ENCODE measurements around the gene CRYGB.

CRYGB gene

GRCh38 chr2:208129744-208130711, 15.9 kb downstream of the CRYGB start, which contains the start of gene CRYGC:
TSS of gene CRYGC (minus strand) at chr2:208129828. CDS start at chr2:208129792, 36 bp downstream.
- ChIA-PET POLR2A (no interaction called here), CTCF (interaction anchor here (0.6 kb wide), 1 partner anchor 13 kb away, joined by 3 read pairs; no protein-coding TSS in a partner anchor)
- DNase-seq (ENCODE audit: extremely low spot score) = no peak
- TF ChIP-seq PKNOX1 (IDR thresholded peaks at IDR 0.05) (no peak), FOXM1 (IDR thresholded peaks at IDR 0.05; ENCODE audit: borderline replicate concordance) (no peak), HDGF (IDR thresholded peaks at IDR 0.05; ENCODE audit: borderline replicate concordance) (no peak), SUZ12 (IDR thresholded peaks at IDR 0.05) (no peak), L3MBTL2 (conservative IDR thresholded peaks at IDR 0.05) (no peak), ELF4 (IDR thresholded peaks at IDR 0.05) (no peak), FOXK2 (IDR thresholded peaks at IDR 0.05) (no peak), TARDBP (IDR thresholded peaks at IDR 0.05) (no peak), CTBP1 (IDR thresholded peaks at IDR 0.05; ENCODE audit: borderline replicate concordance) (no peak), SP1 (IDR thresholded peaks at IDR 0.05) (no peak), ARNT (IDR thresholded peaks at IDR 0.05) (no peak), FOXA1 (IDR thresholded peaks at IDR 0.05) (no peak), LEF1 (IDR thresholded peaks at IDR 0.05; ENCODE audit: borderline replicate concordance) (no peak), NFRKB (IDR thresholded peaks at IDR 0.05) (no peak), BHLHE40 (IDR thresholded peaks at IDR 0.05; ENCODE audit: borderline replicate concordance) (no peak), ZNF384 (IDR thresholded peaks at IDR 0.05) (no peak)

- no peak for TF ChIP-seq L3MBTL2 (conservative IDR thresholded peaks at IDR 0.05)
- TF ChIP-seq BHLHE40 (IDR thresholded peaks at IDR 0.05; ENCODE audit: borderline replicate concordance) = no peak
- TF ChIP-seq PKNOX1 (IDR thresholded peaks at IDR 0.05) = no peak
- TF ChIP-seq ELF4 (IDR thresholded peaks at IDR 0.05) = no peak
- TF ChIP-seq HDGF (IDR thresholded peaks at IDR 0.05; ENCODE audit: borderline replicate concordance) = no peak
- no peak for TF ChIP-seq SUZ12 (IDR thresholded peaks at IDR 0.05)
- no peak for TF ChIP-seq FOXM1 (IDR thresholded peaks at IDR 0.05; ENCODE audit: borderline replicate concordance)
- no peak for TF ChIP-seq SP1 (IDR thresholded peaks at IDR 0.05)
- no peak for TF ChIP-seq FOXK2 (IDR thresholded peaks at IDR 0.05)
- no peak for TF ChIP-seq ARNT (IDR thresholded peaks at IDR 0.05)
- no peak for TF ChIP-seq TARDBP (IDR thresholded peaks at IDR 0.05)
- no peak for TF ChIP-seq LEF1 (IDR thresholded peaks at IDR 0.05; ENCODE audit: borderline replicate concordance)
- no peak for TF ChIP-seq ZNF384 (IDR thresholded peaks at IDR 0.05)
- TF ChIP-seq NFRKB (IDR thresholded peaks at IDR 0.05) = no peak
- TF ChIP-seq FOXA1 (IDR thresholded peaks at IDR 0.05) = no peak
- no peak for TF ChIP-seq CTBP1 (IDR thresholded peaks at IDR 0.05; ENCODE audit: borderline replicate concordance)
- no peak for DNase-seq (ENCODE audit: extremely low spot score)
- ChIA-PET CTCF (no interaction called here), POLR2A (no interaction called here)
Observed at GRCh38 chr2:208128136-208128535, 17.8 kb downstream of the CRYGB start.

- TF ChIP-seq PKNOX1 (IDR thresholded peaks at IDR 0.05) = no peak
- TF ChIP-seq ARNT (IDR thresholded peaks at IDR 0.05) = no peak
- no peak for TF ChIP-seq TARDBP (IDR thresholded peaks at IDR 0.05)
- TF ChIP-seq SUZ12 (IDR thresholded peaks at IDR 0.05) = no peak
- TF ChIP-seq BHLHE40 (IDR thresholded peaks at IDR 0.05; ENCODE audit: borderline replicate concordance) = no peak
- no peak for TF ChIP-seq FOXA1 (IDR thresholded peaks at IDR 0.05)
- TF ChIP-seq SP1 (IDR thresholded peaks at IDR 0.05) = no peak
- no peak for TF ChIP-seq NFRKB (IDR thresholded peaks at IDR 0.05)
- TF ChIP-seq L3MBTL2 (conservative IDR thresholded peaks at IDR 0.05) = no peak
- no peak for TF ChIP-seq HDGF (IDR thresholded peaks at IDR 0.05; ENCODE audit: borderline replicate concordance)
- TF ChIP-seq ZNF384 (IDR thresholded peaks at IDR 0.05) = no peak
- no peak for TF ChIP-seq CTBP1 (IDR thresholded peaks at IDR 0.05; ENCODE audit: borderline replicate concordance)
- no peak for TF ChIP-seq FOXM1 (IDR thresholded peaks at IDR 0.05; ENCODE audit: borderline replicate concordance)
- TF ChIP-seq ELF4 (IDR thresholded peaks at IDR 0.05) = no peak
- TF ChIP-seq LEF1 (IDR thresholded peaks at IDR 0.05; ENCODE audit: borderline replicate concordance) = no peak
- TF ChIP-seq FOXK2 (IDR thresholded peaks at IDR 0.05) = no peak
- POLR2A ChIA-PET = no interaction called here
- DNase-seq (ENCODE audit: extremely low spot score) = no peak
- CTCF ChIA-PET = interaction anchor here (0.7 kb wide), 1 partner anchor 46 kb away, joined by 4 read pairs; no protein-coding TSS in a partner anchor
Observed at GRCh38 chr2:208127090-208127489, 18.9 kb downstream of the CRYGB start.

- no peak for DNase-seq (ENCODE audit: extremely low spot score)
- CTCF ChIA-PET = no interaction called here
- POLR2A ChIA-PET = interaction anchor here (0.8 to 1.2 kb wide), 2 partner anchors 18 to 23 kb away, joined by 3 read pairs; no protein-coding TSS in a partner anchor
- no peak for TF ChIP-seq FOXM1 (IDR thresholded peaks at IDR 0.05; ENCODE audit: borderline replicate concordance)
- no peak for TF ChIP-seq FOXK2 (IDR thresholded peaks at IDR 0.05)
- no peak for TF ChIP-seq NFRKB (IDR thresholded peaks at IDR 0.05)
- TF ChIP-seq PKNOX1 (IDR thresholded peaks at IDR 0.05) = no peak
- no peak for TF ChIP-seq FOXA1 (IDR thresholded peaks at IDR 0.05)
- no peak for TF ChIP-seq ARNT (IDR thresholded peaks at IDR 0.05)
- no peak for TF ChIP-seq HDGF (IDR thresholded peaks at IDR 0.05; ENCODE audit: borderline replicate concordance)
- no peak for TF ChIP-seq SP1 (IDR thresholded peaks at IDR 0.05)
- TF ChIP-seq SUZ12 (IDR thresholded peaks at IDR 0.05) = no peak
- no peak for TF ChIP-seq ELF4 (IDR thresholded peaks at IDR 0.05)
- TF ChIP-seq ZNF384 (IDR thresholded peaks at IDR 0.05) = no peak
- TF ChIP-seq LEF1 (IDR thresholded peaks at IDR 0.05; ENCODE audit: borderline replicate concordance) = no peak
- TF ChIP-seq BHLHE40 (IDR thresholded peaks at IDR 0.05; ENCODE audit: borderline replicate concordance) = no peak
- TF ChIP-seq CTBP1 (IDR thresholded peaks at IDR 0.05; ENCODE audit: borderline replicate concordance) = no peak
Observed at GRCh38 chr2:208125251-208125650, 20.7 kb downstream of the CRYGB start.

Measured in HEK293T (cell line).